Fibroblast of pulmonary artery (primary cell): ENCODE measurements around the gene PATZ1.

Experiments used
- DNase-seq: peaks from one replicate; pipeline ENCODE4 v3.0.0-alpha.2; 2010; ENCODE audit warnings: low read depth
- H3K4me3 ChIP-seq: replicated peaks from 2 replicates; pipeline ENCODE4 v1.5.1; 2011; ENCODE audit warnings: low read depth, mild to moderate bottlenecking, control low read depth, low read length, moderate library complexity
- TF ChIP-seq, protein P1 (sequence below): IDR thresholded peaks from 2 replicates; pipeline ENCODE4 v1.5.1; 2011; ENCODE audit warnings: mild to moderate bottlenecking, control low read depth, low read length, inconsistent platforms; ENCODE audit errors: missing control alignments

Gene PATZ1

DNA sequence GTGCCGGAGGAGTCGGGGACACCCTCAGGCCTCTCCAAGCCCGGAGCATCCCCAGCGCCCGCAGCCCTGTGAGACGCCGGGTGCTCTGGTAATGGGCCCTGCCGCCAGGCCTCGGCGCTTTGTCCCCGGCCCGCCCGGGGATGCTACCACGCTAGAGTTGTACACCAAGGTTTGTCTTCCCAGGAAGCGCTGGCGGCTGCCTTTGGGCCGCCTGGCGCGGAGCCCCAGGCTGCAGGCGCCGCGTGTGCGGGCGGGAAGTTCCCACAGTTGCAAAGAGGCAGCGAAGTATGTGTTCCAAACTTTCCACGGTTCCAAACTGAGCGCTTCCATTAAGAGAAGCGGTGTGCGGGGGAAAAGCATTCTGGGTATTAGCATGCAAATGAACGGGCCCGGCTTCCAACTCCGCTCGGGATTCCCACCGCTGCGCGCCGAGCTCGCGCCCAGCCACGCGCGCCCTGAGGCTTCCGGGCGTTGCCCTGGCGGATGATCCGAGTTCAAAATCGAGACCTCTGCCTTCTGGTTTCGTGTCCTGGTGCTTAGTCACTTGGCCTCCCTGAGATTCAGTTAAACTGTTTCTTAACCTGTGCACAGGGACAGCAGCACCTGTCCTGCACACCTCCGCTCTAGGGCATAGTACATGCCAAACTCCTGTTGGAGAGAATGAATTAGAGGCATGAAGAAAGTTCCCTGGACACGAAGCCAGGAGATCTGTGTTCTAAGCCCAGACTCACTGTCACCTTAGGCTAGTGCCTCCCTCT, 1.3 kb upstream of the PATZ1 start:
- TF ChIP-seq, protein P1, sequence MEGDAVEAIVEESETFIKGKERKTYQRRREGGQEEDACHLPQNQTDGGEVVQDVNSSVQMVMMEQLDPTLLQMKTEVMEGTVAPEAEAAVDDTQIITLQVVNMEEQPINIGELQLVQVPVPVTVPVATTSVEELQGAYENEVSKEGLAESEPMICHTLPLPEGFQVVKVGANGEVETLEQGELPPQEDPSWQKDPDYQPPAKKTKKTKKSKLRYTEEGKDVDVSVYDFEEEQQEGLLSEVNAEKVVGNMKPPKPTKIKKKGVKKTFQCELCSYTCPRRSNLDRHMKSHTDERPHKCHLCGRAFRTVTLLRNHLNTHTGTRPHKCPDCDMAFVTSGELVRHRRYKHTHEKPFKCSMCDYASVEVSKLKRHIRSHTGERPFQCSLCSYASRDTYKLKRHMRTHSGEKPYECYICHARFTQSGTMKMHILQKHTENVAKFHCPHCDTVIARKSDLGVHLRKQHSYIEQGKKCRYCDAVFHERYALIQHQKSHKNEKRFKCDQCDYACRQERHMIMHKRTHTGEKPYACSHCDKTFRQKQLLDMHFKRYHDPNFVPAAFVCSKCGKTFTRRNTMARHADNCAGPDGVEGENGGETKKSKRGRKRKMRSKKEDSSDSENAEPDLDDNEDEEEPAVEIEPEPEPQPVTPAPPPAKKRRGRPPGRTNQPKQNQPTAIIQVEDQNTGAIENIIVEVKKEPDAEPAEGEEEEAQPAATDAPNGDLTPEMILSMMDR = no peak
- peak overlapping the region; percentile 68 for H3K4me3 ChIP-seq
- DNase-seq = peak; percentile 74

DNA sequence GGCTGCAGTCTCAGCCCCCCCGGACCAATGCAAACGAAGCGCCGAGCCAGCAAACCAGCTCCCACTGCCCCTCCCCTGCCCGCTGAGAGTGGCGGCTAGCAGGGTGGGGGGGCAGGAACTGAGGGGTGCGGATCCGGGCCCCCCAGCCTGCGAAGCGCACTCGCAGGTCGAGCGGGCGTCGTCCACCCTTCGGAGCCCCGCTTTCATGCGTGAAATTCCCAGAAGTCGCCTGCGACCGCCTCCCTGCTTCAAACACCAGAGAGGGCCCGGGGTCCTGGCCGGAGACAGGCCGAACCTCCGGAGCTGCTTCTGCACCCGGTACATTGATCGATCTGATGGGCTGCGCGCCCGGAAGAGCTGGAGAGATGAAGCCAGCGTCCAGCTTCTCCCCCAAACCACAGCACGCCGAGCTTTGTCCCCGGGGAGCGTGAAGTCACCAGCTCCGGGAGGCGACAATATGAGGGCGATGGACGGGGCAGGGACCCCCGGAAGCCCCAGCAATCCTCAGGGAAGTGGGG, 646 bp upstream of the PATZ1 start:
- DNase-seq = peak; percentile 51
- H3K4me3 ChIP-seq = peak overlapping the region; percentile 68
- TF ChIP-seq, protein P1 = no peak

DNA sequence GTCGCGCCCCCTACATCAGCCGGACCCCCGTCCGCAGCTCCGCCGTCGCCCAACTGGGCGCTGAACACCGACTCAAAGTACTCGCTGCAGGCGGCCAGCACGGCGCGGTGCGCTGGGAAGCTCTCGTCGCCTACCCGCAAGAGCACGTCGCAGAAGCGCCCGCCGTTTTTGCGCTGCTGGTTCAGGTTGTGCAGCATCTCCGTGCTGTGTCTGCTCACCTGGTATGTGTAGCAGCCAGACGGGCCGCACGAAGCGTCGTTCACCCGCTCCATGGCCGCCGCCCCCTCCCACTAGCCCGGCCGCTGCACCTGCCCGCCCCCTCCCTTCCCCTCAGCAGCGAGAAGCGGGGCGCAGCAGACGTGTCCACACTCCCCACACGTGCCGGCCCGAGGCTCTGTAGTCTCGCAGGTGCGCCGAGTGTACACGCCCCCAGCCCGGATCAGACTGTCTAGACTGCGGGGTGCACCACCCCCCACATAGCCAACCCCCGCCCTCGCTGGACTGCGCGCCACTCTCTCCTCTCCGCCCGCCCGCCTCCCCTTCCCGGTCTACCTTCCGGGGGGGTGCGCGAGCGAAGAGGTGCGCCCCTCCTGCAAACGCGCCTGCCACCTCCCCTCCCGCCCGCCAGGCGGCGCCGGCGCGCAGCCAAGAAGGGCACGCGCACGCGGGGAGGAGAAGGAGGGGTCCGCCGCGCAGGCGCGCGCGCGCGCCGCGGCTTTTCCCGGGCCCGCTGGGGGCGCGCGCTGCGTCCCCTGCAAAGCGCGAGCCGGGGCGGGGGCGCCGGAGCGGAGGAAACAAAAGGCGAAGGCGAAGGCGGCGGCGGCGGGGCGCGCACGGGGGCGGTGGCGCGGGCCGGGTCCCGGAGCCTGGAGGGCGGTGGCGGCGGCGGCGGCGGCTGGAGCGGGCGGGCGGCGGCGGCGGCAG, 553 bp downstream of the PATZ1 start:
- TF ChIP-seq, protein P1 = peak; percentile 42
- peak; percentile 84 for DNase-seq
- peak overlapping the region; percentile 68 for H3K4me3 ChIP-seq

DNA sequence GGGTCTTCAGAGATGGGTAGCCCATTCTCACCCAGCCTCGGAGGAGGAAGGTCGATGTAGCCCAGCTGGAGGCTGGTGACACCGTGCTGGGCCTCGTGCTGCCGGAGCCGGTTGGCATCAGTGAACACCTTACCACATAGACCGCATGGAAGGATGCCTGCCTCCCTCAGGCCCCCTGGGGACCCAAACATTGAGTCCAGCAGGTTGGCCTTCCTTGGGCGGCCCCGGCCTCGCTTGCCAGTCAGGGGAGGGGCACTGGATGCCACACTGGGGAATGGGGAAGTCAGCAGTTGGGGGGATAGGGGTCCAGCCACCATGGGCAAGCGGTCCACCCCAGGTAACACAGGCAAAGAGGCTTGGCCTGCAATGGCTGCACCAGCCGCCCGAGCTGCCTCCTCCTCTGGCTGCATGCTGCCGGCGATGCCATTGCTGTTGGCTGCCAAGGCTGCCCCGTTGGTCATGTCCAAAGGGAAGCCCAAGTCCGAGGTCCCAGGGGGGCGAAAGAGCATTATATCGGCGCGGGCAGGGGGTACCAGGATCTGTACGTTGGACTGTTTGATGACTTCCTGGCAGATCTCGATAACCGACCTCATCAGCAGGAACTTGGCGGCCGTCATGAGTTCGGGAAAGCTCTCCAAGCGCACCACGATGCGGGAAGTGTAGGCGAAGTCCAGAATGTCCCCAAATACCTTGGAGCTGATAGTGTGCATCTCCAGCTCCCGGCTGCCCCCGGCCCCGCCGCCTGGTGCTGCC, 1.4 kb downstream of the PATZ1 start:
- DNase-seq = peak; percentile 55
- H3K4me3 ChIP-seq = peak overlapping the region; percentile 68
- TF ChIP-seq, protein P1 = no peak

DNA sequence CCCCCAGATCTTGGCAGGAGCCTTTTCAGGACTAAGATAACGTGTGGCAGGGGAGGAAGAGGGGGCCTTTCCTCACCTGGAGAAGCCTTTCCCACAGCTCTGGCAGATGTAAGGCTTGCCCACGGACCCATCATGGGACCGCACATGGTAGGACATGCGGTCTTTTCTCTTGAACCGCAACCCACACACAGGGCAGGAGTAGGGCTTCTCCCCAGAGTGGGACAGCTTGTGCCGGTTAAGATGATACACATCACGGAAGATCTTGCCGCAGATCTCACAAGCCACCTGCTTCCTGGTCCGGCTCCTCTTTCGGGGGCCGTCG, 1.9 kb downstream of the PATZ1 start:
- TF ChIP-seq, protein P1 = no peak
- DNase-seq = no peak

More for the DNA sequence above, 1.9 kb downstream of the PATZ1 start:
- H3K4me3 ChIP-seq = peak overlapping the region; percentile 28
